CD8-positive, alpha-beta memory T cell (primary cell): ENCODE results near the gene ENDOU. TPM values are rescaled to one million over a fixed set of nuclear protein-coding genes. Genes with fewer than 3 reads are reported as not detected.

ENCODE experiments used
- CTCF ChIA-PET: fragments of 350-600 bp; sonication (Branson Sonifier 250); formaldehyde crosslinking; loops from one replicate; lab custom pipeline; 2021; ENCODE audit warnings: antibody characterized with exemption; lab: Charles Lee
- POLR2A ChIA-PET: fragments of 350-600 bp; sonication (Branson Sonifier 250); formaldehyde crosslinking; loops from one replicate; lab custom pipeline; 2021; ENCODE audit warnings: antibody characterized with exemption; lab: Charles Lee
- DNase-seq, 5 donors: peaks; one replicate each; pipeline versions ENCODE4 v3.0.0 to v3.0.0-alpha.2; 2020 to 2022; ENCODE audit warnings: mixed read lengths in 1 of 5
- H3K27ac ChIP-seq: one replicate; pipeline ENCODE4 v1.7.0; 2013; ENCODE audit warnings: low read depth, mild to moderate bottlenecking, low read length, moderate library complexity
- H3K27me3 ChIP-seq: 2 replicates; pipeline ENCODE4 v1.7.0; 2013; ENCODE audit warnings: low read length, mild to moderate bottlenecking; ENCODE audit not compliant: insufficient read depth, poor library complexity, severe bottlenecking
- H3K36me3 ChIP-seq: 2 replicates; pipeline ENCODE4 v1.7.0; 2013; ENCODE audit warnings: mild to moderate bottlenecking, low read length, moderate library complexity; ENCODE audit not compliant: insufficient read depth
- H3K4me1 ChIP-seq: 2 replicates; pipeline ENCODE4 v1.7.0; 2013; ENCODE audit warnings: mild to moderate bottlenecking, low read length, moderate library complexity; ENCODE audit not compliant: insufficient read depth
- H3K4me3 ChIP-seq: 2 replicates; pipeline ENCODE4 v1.7.0; 2013; ENCODE audit warnings: mild to moderate bottlenecking, low read length
- H3K9me3 ChIP-seq: 2 replicates; pipeline ENCODE4 v1.7.0; 2013; ENCODE audit warnings: mild to moderate bottlenecking, low read length
- H3K27ac Mint-ChIP-seq, 8 donors: one replicate each; pipeline ENCODE4 v1.8.0; 2020 to 2021; ENCODE audit warnings: mixed read lengths in 8 of 8, mild to moderate bottlenecking in 6 of 8, inconsistent platforms in 3 of 8, moderate library complexity in 3 of 8
- H3K27me3 Mint-ChIP-seq, 2 donors: one replicate each; pipeline ENCODE4 v1.8.0; 2020 to 2021; ENCODE audit warnings: mixed read lengths in 2 of 2, mild to moderate bottlenecking in 1 of 2, moderate library complexity in 1 of 2
- H3K36me3 Mint-ChIP-seq, 3 donors: one replicate each; pipeline ENCODE4 v1.8.0; 2020 to 2021; ENCODE audit warnings: mixed read lengths in 3 of 3, inconsistent platforms in 1 of 3, mild to moderate bottlenecking in 1 of 3
- H3K4me1 Mint-ChIP-seq, 3 donors: one replicate each; pipeline ENCODE4 v1.8.0; 2020 to 2021; ENCODE audit warnings: mixed read lengths in 3 of 3, inconsistent platforms in 1 of 3, mild to moderate bottlenecking in 1 of 3
- H3K4me3 Mint-ChIP-seq, 7 donors: one replicate each; pipeline ENCODE4 v1.8.0; 2020 to 2021; ENCODE audit warnings: mixed read lengths in 7 of 7, mild to moderate bottlenecking in 6 of 7, moderate library complexity in 4 of 7, inconsistent platforms in 2 of 7
- H3K9me3 Mint-ChIP-seq, 5 donors: one replicate each; pipeline ENCODE4 v1.8.0; 2020 to 2022; ENCODE audit warnings: mixed read lengths in 5 of 5, mild to moderate bottlenecking in 3 of 5, moderate library complexity in 2 of 5, inconsistent platforms in 1 of 5
- polyA plus RNA-seq: library from polyadenylated mRNA; unstranded; fragments of 300-500 nt; fragmentation: Illumina TruSeq; gene quantifications from one replicate; pipeline ENCODE4 v1.2.3, GENCODE V29; 2021
- total RNA-seq, 2 experiments: library from RNA; stranded (reverse); gene quantifications; one replicate each; pipeline ENCODE4 v1.2.3, GENCODE V29; 2021

Gene ENDOU
- total and polyA plus RNA-seq, 3 experiments from 2014 or later, result not detected

DNA sequence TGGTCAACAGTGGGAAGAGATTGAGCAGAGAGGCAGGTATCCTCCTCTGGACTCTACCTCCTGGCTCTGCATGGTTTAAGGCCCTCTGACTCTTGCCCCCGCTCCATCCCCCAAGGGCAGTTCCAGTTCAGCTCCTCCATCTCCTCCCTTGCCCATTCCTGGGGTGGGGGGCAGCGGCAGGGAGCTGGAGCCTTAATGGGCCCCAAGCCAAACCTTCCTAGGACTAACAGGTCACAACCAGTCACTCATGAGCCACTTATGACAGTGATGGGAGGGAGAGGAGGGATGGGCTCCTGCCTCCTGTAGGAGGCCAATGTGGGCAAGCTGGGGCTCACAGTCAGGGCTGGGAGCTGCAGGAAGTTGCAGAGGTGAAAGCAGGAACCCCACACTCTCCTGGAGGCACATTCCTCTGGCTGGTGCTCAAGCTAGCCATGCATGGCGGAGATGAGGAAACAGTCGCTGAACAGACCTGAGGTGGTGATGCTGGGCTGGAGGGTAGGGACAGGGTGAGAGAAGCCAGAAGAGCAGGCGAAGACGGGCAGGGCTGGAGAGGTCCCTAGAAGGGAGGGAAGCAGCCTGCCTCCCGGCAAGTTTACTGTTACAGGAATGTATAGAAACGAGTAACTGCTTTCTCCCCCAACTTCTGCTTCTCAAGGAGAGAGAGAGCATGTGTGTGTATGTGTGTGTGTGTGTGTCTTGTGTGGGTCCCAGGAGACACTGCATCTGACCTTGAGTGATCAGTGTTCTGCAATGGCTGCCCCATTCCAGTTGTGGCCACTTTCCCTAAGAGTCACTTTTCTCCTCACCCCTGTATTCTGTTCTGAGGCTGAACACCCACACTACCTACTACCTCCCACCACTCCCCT, 38.4 kb upstream of the ENDOU start:
- Histone ChIP-seq H3K27me3 (no peaks in the 10 kb centered on the region), H3K4me1 (peaks cover 21% of the 10 kb centered on the region), H3K27ac (no peak overlapping the region), H3K4me3 (no peak overlapping the region), H3K36me3 (no peaks in the 10 kb centered on the region), H3K9me3 (no peaks in the 10 kb centered on the region)
- Mint-ChIP-seq H3K9me3 (no peaks in the 10 kb centered on the region), H3K4me3 (no peak overlapping the region), H3K36me3 (no peaks in the 10 kb centered on the region), H3K27ac (peak overlapping the region in 2 of 8 donors; percentile 16 to 17), H3K4me1 (peaks cover 17 to 22% (median 20%) of the 10 kb centered on the region in 3 donors), H3K27me3 (no peaks in the 10 kb centered on the region)
- POLR2A ChIA-PET, result no interaction called here
- CTCF ChIA-PET, result interaction anchor here (1.3 to 10.6 kb wide), 4 partner anchors 8 to 21 kb away, joined by 3 to 156 read pairs (median 5); partner anchors contain the start of gene SLC48A1
- DNase-seq, result no peak

DNA sequence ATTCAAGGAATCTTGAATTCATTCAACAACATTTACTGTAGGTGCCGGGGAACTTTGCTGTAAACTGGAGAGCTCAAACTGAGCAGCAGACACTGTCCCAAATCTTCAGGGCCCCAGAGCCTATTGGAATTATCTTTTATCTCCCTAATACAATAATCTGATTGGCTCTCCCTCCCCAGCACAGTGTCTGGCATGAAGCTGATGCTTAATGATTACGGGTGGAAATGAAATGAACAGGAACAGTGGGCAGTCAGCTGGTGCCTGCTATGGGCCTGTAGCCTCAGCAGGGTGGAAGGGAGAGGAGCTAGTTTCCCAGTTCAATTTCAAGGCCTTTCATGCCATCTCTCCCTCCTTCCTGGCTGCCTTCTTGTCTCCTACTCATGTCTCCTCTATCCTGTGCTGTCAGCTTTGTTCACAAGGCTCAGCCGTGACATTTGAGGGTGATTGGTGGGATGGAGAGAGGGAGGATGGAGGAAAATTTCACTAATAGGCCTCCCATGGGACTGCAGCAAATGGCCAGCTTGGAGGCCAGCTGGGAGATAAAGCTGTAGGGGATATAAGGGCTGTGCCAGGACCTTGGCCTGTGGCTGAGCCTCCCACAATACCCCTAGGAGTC, 37.7 kb upstream of the ENDOU start:
- POLR2A ChIA-PET, result no interaction called here
- no peaks in the 10 kb centered on the region for H3K27me3 Mint-ChIP-seq
- Histone ChIP-seq H3K27me3 (no peaks in the 10 kb centered on the region), H3K4me3 (no peak overlapping the region), H3K27ac (no peak overlapping the region), H3K9me3 (no peaks in the 10 kb centered on the region), H3K36me3 (no peaks in the 10 kb centered on the region), H3K4me1 (peaks cover 21% of the 10 kb centered on the region)
- peaks cover 17 to 28% (median 20%) of the 10 kb centered on the region in 3 donors for H3K4me1 Mint-ChIP-seq
- DNase-seq, result no peak
- H3K36me3 Mint-ChIP-seq, result no peaks in the 10 kb centered on the region
- CTCF ChIA-PET, result interaction anchor here (0.8 to 10.6 kb wide), 7 partner anchors 8 to 20 kb away, joined by 3 to 156 read pairs (median 4); partner anchors contain the start of gene SLC48A1
- H3K9me3 Mint-ChIP-seq, result no peaks in the 10 kb centered on the region
- H3K27ac Mint-ChIP-seq, result peak overlapping the region in 1 of 8 donors; percentile 52
- H3K4me3 Mint-ChIP-seq, result no peak overlapping the region

DNA sequence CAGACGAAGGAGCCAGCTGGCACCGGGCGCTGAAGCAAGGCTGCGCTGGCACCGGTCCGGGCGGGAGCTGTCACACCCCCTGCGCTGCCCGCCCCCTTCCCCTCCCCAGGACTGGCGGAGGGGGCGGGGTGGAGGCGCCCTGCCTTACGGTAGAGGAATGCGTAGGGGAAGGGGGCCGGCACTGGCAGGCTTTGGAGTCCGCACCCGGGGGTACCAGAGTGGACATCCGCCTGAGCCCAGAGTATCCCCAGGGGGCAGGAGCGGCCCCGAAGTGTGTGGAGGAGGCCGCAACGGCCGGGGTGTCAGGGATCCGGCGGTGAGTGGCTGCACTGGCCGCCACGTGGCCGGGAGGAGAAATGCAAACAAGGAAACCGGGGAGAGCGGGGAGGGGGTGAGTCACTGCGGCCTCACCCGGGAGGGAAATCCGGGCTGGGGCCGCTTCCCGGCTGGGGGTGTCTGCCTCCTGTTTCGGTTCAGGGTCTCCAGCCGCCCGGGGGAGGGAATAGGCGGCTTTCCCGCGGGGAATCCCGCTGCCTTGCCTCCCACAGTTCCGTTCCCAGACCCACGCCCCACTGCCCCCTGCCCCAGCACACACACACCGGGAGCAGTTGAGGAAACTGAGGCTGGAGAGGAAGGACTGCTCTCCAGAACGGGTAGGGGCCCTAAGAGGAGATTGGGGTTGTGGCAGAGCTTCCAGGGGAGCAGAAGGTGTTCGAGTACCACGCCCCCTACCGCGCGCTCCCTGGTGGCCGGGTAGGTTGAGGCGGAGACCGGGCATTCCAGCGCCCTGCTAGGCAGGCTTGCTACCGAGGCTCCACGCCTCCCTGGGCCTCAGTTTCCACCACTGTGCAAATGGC, 33.8 kb upstream of the ENDOU start, which contains the start of gene RAPGEF3:
Gene RAPGEF3 (minus strand): TSS at position 47 of the 857 bp plus-strand sequence. CDS start 324 bp downstream, outside the sequence.
- Histone ChIP-seq H3K27me3 (no peaks in the 10 kb centered on the region), H3K4me3 (peak within 1 kb of the TSS; percentile 66), H3K9me3 (no peaks in the 10 kb centered on the region), H3K27ac (peak within 1 kb of the TSS; percentile 31), H3K36me3 (no peaks in the 10 kb centered on the region), H3K4me1 (peaks cover 11% of the 10 kb centered on the region)
- ChIA-PET POLR2A (interaction anchor here (0.9 to 1.3 kb wide), 3 partner anchors 13 to 17 kb away, joined by 3 to 5 read pairs (median 3); no protein-coding TSS in a partner anchor), CTCF (interaction anchor here (0.6 to 10.6 kb wide), 11 partner anchors 8 to 79 kb away, joined by 3 to 156 read pairs (median 13); partner anchors contain the start of genes RPAP3 and SLC48A1)
- H3K36me3 Mint-ChIP-seq, result no peaks in the 10 kb centered on the region
- no peaks in the 10 kb centered on the region for H3K9me3 Mint-ChIP-seq
- DNase-seq, result peak; percentile 51 to 80 (median 60)
- peak within 1 kb of the TSS; percentile 68 to 90 (median 75) for H3K4me3 Mint-ChIP-seq
- no peaks in the 10 kb centered on the region for H3K27me3 Mint-ChIP-seq
- peak within 1 kb of the TSS in 3 of 8 donors; percentile 23 to 56 (median 50) for H3K27ac Mint-ChIP-seq
- peaks cover 11 to 31% (median 15%) of the 10 kb centered on the region in 3 donors for H3K4me1 Mint-ChIP-seq

DNA sequence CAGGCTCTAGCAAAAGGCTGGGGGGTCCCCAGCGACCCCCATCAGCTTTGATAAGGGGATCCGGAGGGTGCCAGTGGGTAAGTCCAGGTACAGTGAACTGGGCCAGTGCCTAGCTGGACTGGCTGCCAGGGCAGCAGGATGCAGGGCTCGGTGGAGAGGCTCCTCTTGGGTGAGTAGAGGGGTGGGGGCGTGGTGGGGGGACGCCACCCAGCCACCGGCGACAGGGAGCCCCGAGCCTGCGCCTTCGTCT, 33.2 kb upstream of the ENDOU start:
- H3K27me3 ChIP-seq, result no peaks in the 10 kb centered on the region
- Mint-ChIP-seq H3K27me3 (no peaks in the 10 kb centered on the region), H3K9me3 (no peaks in the 10 kb centered on the region), H3K36me3 (no peaks in the 10 kb centered on the region), H3K27ac (no peak overlapping the region), H3K4me3 (peak overlapping the region; percentile 34 to 90 (median 67)), H3K4me1 (peaks cover 11 to 31% (median 15%) of the 10 kb centered on the region in 3 donors)
- no peaks in the 10 kb centered on the region for H3K36me3 ChIP-seq
- peaks cover 11% of the 10 kb centered on the region for H3K4me1 ChIP-seq
- no peak for DNase-seq
- CTCF ChIA-PET, result interaction anchor here (1.0 to 10.6 kb wide), 10 partner anchors 9 to 80 kb away, joined by 3 to 156 read pairs (median 16); partner anchors contain the start of genes RPAP3 and SLC48A1
- H3K4me3 ChIP-seq, result peak overlapping the region; percentile 66
- no peak overlapping the region for H3K27ac ChIP-seq
- no peaks in the 10 kb centered on the region for H3K9me3 ChIP-seq
- POLR2A ChIA-PET, result interaction anchor here (0.9 to 1.3 kb wide), 4 partner anchors 8 to 16 kb away, joined by 3 to 5 read pairs (median 3); no protein-coding TSS in a partner anchor

DNA sequence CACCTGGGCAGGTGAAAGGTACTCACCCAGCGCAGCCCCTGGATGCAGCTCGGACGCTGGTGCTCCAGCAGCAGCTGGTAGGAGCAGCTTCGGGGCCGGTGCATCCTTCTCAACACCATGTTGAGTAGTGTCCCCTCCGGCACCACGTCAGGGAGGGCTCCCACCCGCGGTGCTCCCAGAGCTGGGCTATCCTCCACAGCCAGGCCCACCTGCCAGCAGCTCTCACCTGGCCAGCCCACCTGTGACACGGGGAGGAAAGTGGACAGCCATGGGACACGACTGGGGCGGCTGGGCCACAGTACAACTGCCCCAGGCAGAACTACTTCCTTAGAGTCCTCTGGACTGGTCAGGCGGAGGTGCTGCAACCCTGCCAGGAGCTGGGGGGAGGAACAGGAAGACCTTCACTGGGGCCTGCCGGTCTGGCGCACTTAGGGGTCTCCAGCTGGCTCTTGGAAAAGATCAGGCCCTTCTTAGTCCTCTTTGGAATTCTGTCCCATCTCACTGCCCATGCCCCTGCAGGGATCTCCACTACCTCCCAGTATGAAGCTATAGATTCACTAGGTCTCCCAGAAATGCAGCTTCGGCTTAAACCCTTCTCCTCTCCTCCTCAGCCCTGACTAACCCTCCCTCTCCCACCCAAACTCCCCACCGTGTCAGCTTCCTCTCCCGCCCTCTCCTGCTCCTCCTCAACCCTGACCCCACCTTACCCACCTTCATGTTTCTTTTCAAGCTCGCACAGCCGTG, 32.7 kb upstream of the ENDOU start:
- Histone ChIP-seq H3K9me3 (no peaks in the 10 kb centered on the region), H3K36me3 (no peaks in the 10 kb centered on the region), H3K27me3 (no peaks in the 10 kb centered on the region), H3K4me3 (no peak overlapping the region), H3K27ac (no peak overlapping the region), H3K4me1 (peaks cover 11% of the 10 kb centered on the region)
- H3K4me3 Mint-ChIP-seq, result peak overlapping the region; percentile 58 to 90 (median 68)
- H3K9me3 Mint-ChIP-seq, result no peaks in the 10 kb centered on the region
- H3K27me3 Mint-ChIP-seq, result no peaks in the 10 kb centered on the region
- no peak for DNase-seq
- H3K36me3 Mint-ChIP-seq, result no peaks in the 10 kb centered on the region
- peaks cover 11 to 31% (median 15%) of the 10 kb centered on the region in 3 donors for H3K4me1 Mint-ChIP-seq
- ChIA-PET POLR2A (interaction anchor here (0.9 to 1.3 kb wide), 4 partner anchors 8 to 15 kb away, joined by 3 to 5 read pairs (median 3); no protein-coding TSS in a partner anchor), CTCF (interaction anchor here (0.7 to 10.6 kb wide), 10 partner anchors 9 to 80 kb away, joined by 3 to 156 read pairs (median 16); partner anchors contain the start of genes RPAP3 and SLC48A1)
- no peak overlapping the region for H3K27ac Mint-ChIP-seq

DNA sequence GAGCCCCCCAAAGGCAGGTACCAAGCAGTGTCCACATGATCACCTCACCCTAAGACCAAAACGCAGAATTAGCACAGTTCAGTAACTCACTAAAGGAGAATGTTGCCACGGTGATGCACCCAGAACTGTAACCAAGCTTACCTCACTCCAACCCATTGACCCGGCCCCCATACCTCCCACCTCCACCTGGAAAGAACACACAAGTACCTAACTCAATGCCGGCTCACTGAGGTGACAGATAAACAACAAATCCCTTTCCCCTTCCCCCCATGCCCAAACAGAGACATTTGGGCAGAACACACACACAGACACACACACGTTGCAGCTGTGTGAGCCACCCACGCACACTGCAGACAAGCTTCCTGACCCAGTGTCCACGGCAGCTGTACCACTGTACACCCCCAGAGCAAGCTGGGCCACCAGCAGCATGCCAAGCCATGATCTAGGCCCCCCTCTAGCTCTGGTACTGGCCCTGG, 32.1 kb upstream of the ENDOU start:
- peak overlapping the region in 4 of 8 donors; percentile 7 to 69 (median 58) for H3K27ac Mint-ChIP-seq
- H3K27ac ChIP-seq, result no peak overlapping the region
- peaks cover 11 to 31% (median 15%) of the 10 kb centered on the region in 3 donors for H3K4me1 Mint-ChIP-seq
- H3K4me3 Mint-ChIP-seq, result peak overlapping the region in 5 of 7 donors; percentile 31 to 63 (median 47)
- POLR2A ChIA-PET, result interaction anchor here (1.2 kb wide), 1 partner anchor 9 kb away, joined by 3 read pairs; no protein-coding TSS in a partner anchor
- H3K36me3 Mint-ChIP-seq, result no peaks in the 10 kb centered on the region
- H3K27me3 ChIP-seq, result no peaks in the 10 kb centered on the region
- no peaks in the 10 kb centered on the region for H3K9me3 Mint-ChIP-seq
- no peak overlapping the region for H3K4me3 ChIP-seq
- CTCF ChIA-PET, result interaction anchor here (0.7 to 10.6 kb wide), 9 partner anchors 10 to 81 kb away, joined by 3 to 156 read pairs (median 18); partner anchors contain the start of genes RPAP3 and SLC48A1
- DNase-seq, result no peak
- no peaks in the 10 kb centered on the region for H3K9me3 ChIP-seq
- no peaks in the 10 kb centered on the region for H3K36me3 ChIP-seq
- no peaks in the 10 kb centered on the region for H3K27me3 Mint-ChIP-seq
- peaks cover 11% of the 10 kb centered on the region for H3K4me1 ChIP-seq
